NCI-H82 treated with DMSO at 0.1 percent for 48 hours (cell line): Measurements from ENCODE around the gene FAM53A.
A peak's percentile ranks its signal among the peaks of the same experiment; 100 is the strongest.
"Not testable (repeated sequence)": the region's sequence is repeated elsewhere in the genome, so short reads cannot be mapped to it uniquely, and the experiment has no call there.

ENCODE experiments used
- DNase-seq: peaks from one replicate; lab custom pipeline; 2025; ENCODE audit not compliant: unreplicated experiment; lab: John Stamatoyannopoulos, UW

FAM53A gene

GRCh38 chr4:1608196-1608820 lies 75.8 kb downstream of the FAM53A start:
- no peak for DNase-seq

- DNase-seq, result not testable (repeated sequence)
Measured at GRCh38 chr4:1607436-1608195, 76.5 kb downstream of the FAM53A start.

- DNase-seq, result no peak
Measured at GRCh38 chr4:1604706-1605205, 79.4 kb downstream of the FAM53A start.

GRCh38 chr4:1604181-1604705 lies 79.9 kb downstream of the FAM53A start:
- no peak for DNase-seq

GRCh38 chr4:1603413-1604135 lies 80.5 kb downstream of the FAM53A start:
- DNase-seq, result no peak

GRCh38 chr4:1602655-1603412 lies 81.3 kb downstream of the FAM53A start:
- DNase-seq, result no peak

GRCh38 chr4:1601852-1602654 lies 82.1 kb downstream of the FAM53A start:
- DNase-seq, result no peak

- DNase-seq, result no peak
Measured at GRCh38 chr4:1601533-1601835, 82.6 kb downstream of the FAM53A start.

GRCh38 chr4:1600811-1601532 lies 83.1 kb downstream of the FAM53A start:
- DNase-seq, result peak; percentile 81

GRCh38 chr4:1600211-1600780 lies 83.8 kb downstream of the FAM53A start:
- no peak for DNase-seq

GRCh38 chr4:1599491-1600210 lies 84.5 kb downstream of the FAM53A start:
- no peak for DNase-seq

- no peak for DNase-seq
Measured at GRCh38 chr4:1599026-1599481, 85.1 kb downstream of the FAM53A start.

GRCh38 chr4:1598206-1599025 lies 85.7 kb downstream of the FAM53A start:
- no peak for DNase-seq

GRCh38 chr4:1597021-1597931 lies 86.8 kb downstream of the FAM53A start:
- DNase-seq, result no peak

- DNase-seq, result no peak
Measured at GRCh38 chr4:1596393-1596792, 87.7 kb downstream of the FAM53A start.

- DNase-seq, result no peak
Measured at GRCh38 chr4:1595789-1596325, 88.3 kb downstream of the FAM53A start.
